Measurements from ENCODE around the gene TIMM17A. TPM values are rescaled to one million over a fixed set of nuclear protein-coding genes. Genes with fewer than 3 reads are reported as not detected.

TIMM17A gene
- total RNA-seq, 1 donor from 2014 or later: 76.5 TPM

GRCh38 chr1:201968202-201968925, 13.1 kb downstream of the TIMM17A start:
- no peak for ATAC-seq (ENCODE audit: poor library complexity)
- intact Hi-C loops (cut with DNase I): no loop called here

GRCh38 chr1:201970334-201971159, 15.2 kb downstream of the TIMM17A start:
- intact Hi-C loops (cut with DNase I): loop anchor here (5.0 kb wide), 2 partner anchors 73 to 93 kb away; no protein-coding TSS in a partner anchor
- DNase-seq (no peak), ATAC-seq (ENCODE audit: poor library complexity) (no peak)

More at GRCh38 chr1:201968202-201968925, 13.1 kb downstream of the TIMM17A start:
- DNase-seq: no peak

- DNase-seq: peak; percentile 87
- ATAC-seq (ENCODE audit: poor library complexity): peak; percentile 19
- intact Hi-C loops (cut with DNase I): no loop called here
These were observed 26.8 kb downstream of the TIMM17A start for GRCh38 chr1:201982082-201982622.

- intact Hi-C loops (cut with DNase I): no loop called here
- DNase-seq (peak; percentile 86), ATAC-seq (ENCODE audit: poor library complexity) (peak; percentile 91)
These were observed 27.5 kb downstream of the TIMM17A start, which contains the start of gene RNPEP for GRCh38 chr1:201982623-201983379. TSS of gene RNPEP (plus strand) at chr1:201982648. CDS start at chr1:201982667, 19 bp downstream.

GRCh38 chr1:201983380-201983805, 28.1 kb downstream of the TIMM17A start:
- intact Hi-C loops (cut with DNase I): no loop called here
- DNase-seq: no peak
- ATAC-seq (ENCODE audit: poor library complexity): no peak

- ATAC-seq (ENCODE audit: poor library complexity) (no peak), DNase-seq (no peak)
- intact Hi-C loops (cut with DNase I): no loop called here
These were observed 29.1 kb downstream of the TIMM17A start for GRCh38 chr1:201984446-201984845.

GRCh38 chr1:201985355-201985754, 30.1 kb downstream of the TIMM17A start:
- intact Hi-C loops (cut with DNase I): no loop called here
- DNase-seq: no peak

GRCh38 chr1:201988601-201989000, 33.3 kb downstream of the TIMM17A start:
- no peak for DNase-seq
- ATAC-seq (ENCODE audit: poor library complexity): no peak
- intact Hi-C loops (cut with DNase I): no loop called here

More at GRCh38 chr1:201985355-201985754, 30.1 kb downstream of the TIMM17A start:
- ATAC-seq (ENCODE audit: poor library complexity): no peak

GRCh38 chr1:201989354-201990128, 34.2 kb downstream of the TIMM17A start:
- ATAC-seq (ENCODE audit: poor library complexity): no peak
- intact Hi-C loops (cut with DNase I): no loop called here

GRCh38 chr1:201990427-201990826, 35.1 kb downstream of the TIMM17A start:
- intact Hi-C loops (cut with DNase I): no loop called here
- ATAC-seq (ENCODE audit: poor library complexity) (peak; percentile 90), DNase-seq (peak; percentile 57)

More at GRCh38 chr1:201989354-201990128, 34.2 kb downstream of the TIMM17A start:
- DNase-seq: no peak

- ATAC-seq (ENCODE audit: poor library complexity): peak; percentile 64
- intact Hi-C loops (cut with DNase I): no loop called here
- no peak for DNase-seq
These were observed 44.4 kb downstream of the TIMM17A start for GRCh38 chr1:201999625-202000238.

GRCh38 chr1:202002507-202002906, 47.2 kb downstream of the TIMM17A start:
- intact Hi-C loops (cut with DNase I): no loop called here
- ATAC-seq (ENCODE audit: poor library complexity): no peak
- DNase-seq: no peak

GRCh38 chr1:202004711-202005110, 49.4 kb downstream of the TIMM17A start:
- intact Hi-C loops (cut with DNase I): no loop called here
- ATAC-seq (ENCODE audit: poor library complexity) (no peak), DNase-seq (no peak)

GRCh38 chr1:202005958-202006357, 50.7 kb downstream of the TIMM17A start:
- DNase-seq: no peak

GRCh38 chr1:202007304-202007703, 52.0 kb downstream of the TIMM17A start:
- DNase-seq: no peak
- intact Hi-C loops (cut with DNase I): no loop called here
- no peak for ATAC-seq (ENCODE audit: poor library complexity)

More at GRCh38 chr1:202005958-202006357, 50.7 kb downstream of the TIMM17A start:
- intact Hi-C loops (cut with DNase I): no loop called here
- no peak for ATAC-seq (ENCODE audit: poor library complexity)

- no peak for ATAC-seq (ENCODE audit: poor library complexity)
- no peak for DNase-seq
- intact Hi-C loops (cut with DNase I): loop anchor here (2.0 kb wide), 1 partner anchor 111 kb away; no protein-coding TSS in a partner anchor
These were observed 52.6 kb downstream of the TIMM17A start for GRCh38 chr1:202007805-202008489.

Measured in Right ventricle myocardium superior (tissue), 1 donor.